Uterus (tissue), 2 donors: ENCODE measurements around the gene PFDN4.

Experiments used
- POLR2A ChIP-seq, 2 donors: fragments of 450-650 bp; IDR thresholded peaks; one replicate each; pipeline ENCODE4 v1.6.1; 2016; ENCODE audit warnings: antibody characterized with exemption in 2 of 2, mild to moderate bottlenecking in 1 of 2, moderate library complexity in 1 of 2
- TF ChIP-seq, protein P1 (sequence below), 4 experiments: fragments of 200-600 bp in 2 of 4; fragments of 450-650 bp in 2 of 4; sonication (generic) in 2 of 4; IDR thresholded peaks; one replicate each; pipeline ENCODE4 v1.5.1; 2016 to 2019; ENCODE audit warnings: antibody characterized with exemption in 4 of 4, mild to moderate bottlenecking in 2 of 4, moderate library complexity in 1 of 4

DNA sequence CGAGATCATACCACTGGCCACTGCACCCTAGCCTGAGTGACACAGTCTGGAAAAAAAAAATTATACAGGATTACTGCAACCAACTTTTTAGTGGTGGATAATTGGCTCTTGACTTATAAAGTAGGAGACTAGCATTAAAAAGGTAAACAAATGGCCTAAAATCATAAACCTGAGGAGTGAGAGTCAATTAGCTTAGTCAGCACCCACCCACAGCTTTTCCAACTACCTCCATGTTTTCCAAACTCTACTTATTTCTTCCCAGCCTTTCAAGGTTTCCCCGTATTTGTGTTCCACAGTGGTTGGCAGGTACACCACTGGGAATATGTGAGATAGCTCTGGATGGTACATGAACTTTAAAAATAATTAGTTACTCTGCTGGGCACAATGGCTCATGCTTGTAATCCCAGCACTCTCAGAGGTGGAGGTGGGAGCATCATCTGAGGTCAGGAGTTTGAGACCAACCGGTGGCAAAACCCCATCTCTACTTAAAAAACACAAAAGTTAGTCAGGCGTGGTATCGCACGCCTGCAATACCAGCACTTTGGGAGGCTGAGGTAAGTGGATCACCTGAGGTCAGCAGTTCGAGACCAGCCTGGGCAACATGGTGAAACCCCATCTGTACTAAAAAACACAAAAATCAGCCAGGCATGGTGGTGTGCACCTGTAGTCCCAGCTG is 40.8 kb upstream of the PFDN4 start:
- TF ChIP-seq, protein P1, sequence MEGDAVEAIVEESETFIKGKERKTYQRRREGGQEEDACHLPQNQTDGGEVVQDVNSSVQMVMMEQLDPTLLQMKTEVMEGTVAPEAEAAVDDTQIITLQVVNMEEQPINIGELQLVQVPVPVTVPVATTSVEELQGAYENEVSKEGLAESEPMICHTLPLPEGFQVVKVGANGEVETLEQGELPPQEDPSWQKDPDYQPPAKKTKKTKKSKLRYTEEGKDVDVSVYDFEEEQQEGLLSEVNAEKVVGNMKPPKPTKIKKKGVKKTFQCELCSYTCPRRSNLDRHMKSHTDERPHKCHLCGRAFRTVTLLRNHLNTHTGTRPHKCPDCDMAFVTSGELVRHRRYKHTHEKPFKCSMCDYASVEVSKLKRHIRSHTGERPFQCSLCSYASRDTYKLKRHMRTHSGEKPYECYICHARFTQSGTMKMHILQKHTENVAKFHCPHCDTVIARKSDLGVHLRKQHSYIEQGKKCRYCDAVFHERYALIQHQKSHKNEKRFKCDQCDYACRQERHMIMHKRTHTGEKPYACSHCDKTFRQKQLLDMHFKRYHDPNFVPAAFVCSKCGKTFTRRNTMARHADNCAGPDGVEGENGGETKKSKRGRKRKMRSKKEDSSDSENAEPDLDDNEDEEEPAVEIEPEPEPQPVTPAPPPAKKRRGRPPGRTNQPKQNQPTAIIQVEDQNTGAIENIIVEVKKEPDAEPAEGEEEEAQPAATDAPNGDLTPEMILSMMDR (IDR thresholded peaks at IDR 0.05), result no peak
- no peak for TF ChIP-seq POLR2A (IDR thresholded peaks at IDR 0.05)
